SIG-M5 (cell line): ENCODE results near the gene TNFRSF11A.

Experiments used
- DNase-seq: peaks from one replicate; lab custom pipeline; 2025; lab: John Stamatoyannopoulos, UW

Gene TNFRSF11A

GRCh38 chr18:62420151-62420512, 95.0 kb downstream of the TNFRSF11A start:
- no peak for DNase-seq

- DNase-seq: peak; percentile 37
These were observed 95.6 kb downstream of the TNFRSF11A start for GRCh38 chr18:62420513-62421209.

DNA sequence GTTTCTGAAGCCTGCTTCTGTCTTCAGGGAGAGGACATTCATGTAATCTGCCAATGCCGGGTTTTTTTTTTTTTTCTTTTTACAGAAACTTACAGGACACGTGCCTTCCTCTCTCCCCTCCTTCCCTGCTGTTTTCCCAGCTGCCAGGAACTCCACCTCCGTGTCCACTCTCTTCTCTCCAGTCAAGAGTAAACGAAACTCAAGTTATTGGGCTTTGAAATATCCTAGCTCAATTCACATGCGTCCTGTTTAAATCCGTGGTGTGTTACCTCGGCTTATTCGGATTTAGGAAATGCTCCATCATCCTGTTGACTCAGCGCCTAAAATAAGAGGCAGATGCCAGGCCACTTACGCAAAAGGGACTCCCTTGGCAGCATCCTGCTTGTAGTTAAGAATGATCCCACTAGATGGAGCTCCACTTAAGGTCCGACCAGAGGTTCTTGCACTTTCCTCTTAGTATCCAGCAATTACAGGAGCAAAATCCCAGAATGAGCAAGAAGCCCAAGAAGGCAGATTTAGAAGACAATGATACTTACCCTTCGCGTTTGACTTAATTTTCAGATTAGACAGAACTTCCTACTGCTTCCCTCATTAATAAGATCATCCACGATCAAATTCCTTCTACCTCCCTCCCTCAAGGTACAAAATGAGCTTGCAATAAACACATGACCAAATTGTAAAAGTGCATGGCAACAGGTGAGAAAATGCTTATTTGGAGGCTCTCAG, 100.5 kb downstream of the TNFRSF11A start:
- peak; percentile 69 for DNase-seq

- no peak for DNase-seq
These were observed 101.0 kb downstream of the TNFRSF11A start for GRCh38 chr18:62426191-62426488.

DNA sequence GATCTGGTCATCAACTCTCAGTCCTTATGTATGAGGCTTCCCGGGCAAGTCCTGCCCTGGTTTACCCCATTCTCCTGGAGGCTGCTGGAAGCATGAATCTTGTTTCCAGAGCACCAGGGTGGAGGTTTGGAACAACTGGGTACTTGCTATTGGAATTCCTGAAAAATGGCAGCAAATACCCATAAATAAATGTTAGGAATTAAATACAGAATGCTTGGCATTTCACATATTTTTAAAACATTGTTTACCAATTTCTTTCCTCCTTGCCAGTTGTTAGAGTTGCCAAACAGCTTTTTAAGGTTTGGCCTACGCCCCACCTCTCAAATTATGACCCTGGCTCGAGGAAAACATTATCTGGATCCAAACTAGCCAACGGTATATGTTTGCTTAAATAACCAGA, 107.1 kb downstream of the TNFRSF11A start:
- no peak for DNase-seq

DNA sequence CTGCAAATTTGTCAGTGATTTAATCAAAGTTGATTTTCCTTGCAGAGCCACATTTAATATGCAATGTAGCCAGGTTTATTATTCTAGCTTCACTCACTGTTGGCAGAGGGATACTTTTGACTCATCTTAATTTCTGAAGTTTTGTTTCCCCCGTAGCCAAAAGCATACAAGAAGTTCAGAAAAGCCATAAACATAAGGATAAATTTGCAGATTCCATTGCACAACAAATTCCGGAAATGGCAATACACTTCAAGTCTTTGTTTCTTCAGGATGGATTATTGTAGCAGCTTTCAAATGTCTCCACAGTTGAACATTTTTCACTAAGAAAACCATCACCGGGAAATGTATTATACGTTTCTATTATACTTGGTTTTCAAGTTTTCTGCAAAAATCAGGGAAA, 109.7 kb downstream of the TNFRSF11A start:
- no peak for DNase-seq

GRCh38 chr18:62435435-62436031, 110.4 kb downstream of the TNFRSF11A start:
- DNase-seq: no peak

DNA sequence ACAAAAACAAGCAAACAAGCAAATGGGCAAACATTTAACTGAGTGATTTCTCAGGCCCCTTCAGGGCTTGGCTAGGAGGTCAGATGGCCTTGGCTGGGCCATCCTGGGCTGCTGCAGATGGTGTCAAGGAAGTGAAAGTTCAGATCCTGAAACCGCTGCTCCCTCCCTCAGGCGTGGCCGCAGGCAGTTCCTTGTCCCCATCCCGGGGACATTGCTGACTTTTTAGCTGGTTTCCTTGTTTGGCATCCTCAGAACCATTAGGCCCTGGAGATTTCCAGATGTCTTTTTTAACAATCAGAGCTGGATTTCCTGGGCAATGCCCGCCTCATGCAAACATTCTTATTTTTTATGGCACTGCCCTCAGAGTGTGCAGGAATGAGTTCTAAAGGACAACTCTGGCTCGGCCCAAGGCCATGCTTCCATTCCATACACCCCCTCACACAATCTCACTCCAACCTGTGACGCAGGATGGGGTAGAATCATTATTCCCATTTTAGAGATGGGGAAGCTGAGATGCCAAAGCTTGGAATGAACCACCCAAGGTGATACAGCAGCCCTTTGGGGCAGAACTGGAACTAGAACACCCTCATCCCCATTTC, 111.6 kb downstream of the TNFRSF11A start:
- DNase-seq: no peak

DNA sequence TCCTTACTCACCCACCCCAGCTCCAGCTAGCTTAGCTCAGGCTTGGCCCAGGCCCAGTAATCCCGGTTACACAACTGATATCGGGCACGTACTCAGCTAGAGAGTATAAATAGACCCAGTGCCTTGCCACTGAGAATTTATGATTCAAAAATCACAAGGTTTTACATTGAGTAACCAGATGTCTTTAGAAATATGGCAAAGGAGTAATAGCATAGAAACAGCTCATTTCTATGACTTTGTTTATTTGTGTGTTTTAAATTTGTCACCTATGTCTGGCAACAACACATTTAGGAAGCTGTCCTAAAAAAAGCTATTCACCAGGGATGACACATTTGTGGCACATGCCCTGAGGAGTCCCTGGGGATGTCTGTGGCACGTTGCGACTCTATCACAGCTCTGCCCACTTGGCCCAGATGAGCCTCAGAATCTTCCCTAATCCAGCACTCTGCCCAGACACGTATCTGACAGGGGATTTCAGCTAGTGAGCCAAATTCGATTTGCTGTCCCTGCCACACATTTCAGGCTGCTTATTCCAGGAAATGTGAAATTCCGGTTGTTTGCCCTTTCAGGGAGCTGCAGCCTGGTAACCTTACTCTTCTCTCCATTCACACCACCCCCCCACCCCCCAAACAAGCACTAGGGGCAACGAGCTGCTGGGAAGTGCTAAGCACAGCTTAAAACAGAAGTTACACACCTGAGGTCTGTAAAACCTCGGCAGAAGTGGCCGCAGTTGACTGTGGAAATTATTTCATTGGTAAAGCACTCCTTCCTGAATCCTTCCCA, 112.3 kb downstream of the TNFRSF11A start:
- no peak for DNase-seq

DNA sequence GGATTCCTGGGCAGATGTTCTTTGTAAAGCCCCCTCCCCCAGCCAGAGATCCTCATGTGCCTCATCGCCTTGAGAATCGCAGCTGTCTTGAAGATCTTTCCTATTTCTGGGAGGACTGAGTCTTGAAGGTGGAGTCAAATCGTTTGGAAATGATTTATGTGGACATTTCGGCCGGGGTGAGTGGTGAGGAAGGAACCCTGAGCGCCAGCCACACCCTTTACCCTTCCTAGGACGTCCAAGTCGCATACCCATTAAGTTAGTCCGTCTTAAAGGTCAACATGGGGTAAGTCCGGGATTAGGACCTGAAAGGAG, 112.9 kb downstream of the TNFRSF11A start:
- no peak for DNase-seq

GRCh38 chr18:62438402-62438801, 113.3 kb downstream of the TNFRSF11A start:
- DNase-seq: no peak

DNA sequence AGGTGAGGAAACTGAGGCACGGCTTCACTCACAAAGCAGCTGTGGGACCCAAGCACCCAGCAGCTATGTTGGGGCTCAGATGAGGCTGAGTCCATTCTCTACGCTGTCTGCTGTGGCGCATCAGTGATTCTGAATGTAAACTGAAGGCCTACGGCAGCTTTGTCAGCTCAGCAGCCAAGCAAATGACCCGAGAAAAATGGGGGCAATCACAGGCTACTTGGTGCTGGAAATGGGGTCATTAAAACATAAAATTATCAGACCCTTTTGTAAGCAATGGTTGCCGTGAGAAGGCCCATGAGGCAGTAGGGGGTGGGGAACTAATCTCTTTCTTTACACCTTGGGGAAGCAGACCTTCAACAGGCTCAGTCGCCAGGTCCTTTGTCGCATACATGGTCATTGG, 113.8 kb downstream of the TNFRSF11A start:
- DNase-seq: no peak
